Measurements from ENCODE around the gene BCO2.
A peak's percentile ranks its signal among the peaks of the same experiment; 100 is the strongest.
"Not testable (repeated sequence)": the region's sequence is repeated elsewhere in the genome, so short reads cannot be mapped to it uniquely, and the experiment has no call there.

The BCO2 gene

GRCh38 chr11:112172362-112172994 lies 2.8 kb upstream of the BCO2 start:
- no peak for DNase-seq

GRCh38 chr11:112173152-112173551 lies 2.2 kb upstream of the BCO2 start:
- DNase-seq: no peak

DNA sequence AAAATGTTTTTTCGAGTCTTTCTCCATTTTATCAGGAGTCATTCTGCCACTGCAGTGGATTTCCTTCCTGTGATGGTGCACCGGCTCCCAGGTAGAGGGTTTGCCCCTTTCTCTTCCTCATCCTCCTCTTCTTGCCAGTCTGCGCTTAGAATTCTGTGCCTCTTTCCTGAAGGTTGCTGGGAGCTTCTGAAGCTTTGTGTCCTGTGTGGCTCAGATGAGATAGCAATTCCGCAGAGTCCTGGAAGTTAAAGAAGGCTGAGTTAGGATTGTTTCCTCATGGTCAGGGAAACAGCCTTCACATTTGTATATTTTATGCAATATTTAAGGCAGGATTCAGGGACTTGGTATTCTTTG lies 264 bp downstream of the BCO2 start:
- no peak for DNase-seq

DNA sequence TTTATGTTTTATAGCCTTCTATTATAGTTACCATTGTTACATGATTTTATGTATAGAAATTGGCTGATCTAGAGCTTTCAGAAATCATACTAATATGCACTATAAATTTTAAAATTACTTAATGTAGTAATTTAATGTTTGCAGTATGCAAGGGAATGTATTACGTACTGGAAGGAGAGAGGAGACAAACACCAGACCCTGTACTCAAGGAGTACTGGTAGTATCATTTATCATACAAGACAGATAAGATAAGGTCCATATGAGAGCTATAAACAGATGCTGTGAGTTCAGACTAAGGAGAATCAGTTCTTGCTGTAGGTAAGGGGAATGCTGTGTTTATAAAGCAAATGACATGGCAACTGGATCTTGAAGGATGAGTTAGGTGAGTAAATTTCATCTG lies 765 bp downstream of the BCO2 start:
- DNase-seq: no peak

GRCh38 chr11:112177589-112177988 lies 2.3 kb downstream of the BCO2 start:
- no peak for DNase-seq

DNA sequence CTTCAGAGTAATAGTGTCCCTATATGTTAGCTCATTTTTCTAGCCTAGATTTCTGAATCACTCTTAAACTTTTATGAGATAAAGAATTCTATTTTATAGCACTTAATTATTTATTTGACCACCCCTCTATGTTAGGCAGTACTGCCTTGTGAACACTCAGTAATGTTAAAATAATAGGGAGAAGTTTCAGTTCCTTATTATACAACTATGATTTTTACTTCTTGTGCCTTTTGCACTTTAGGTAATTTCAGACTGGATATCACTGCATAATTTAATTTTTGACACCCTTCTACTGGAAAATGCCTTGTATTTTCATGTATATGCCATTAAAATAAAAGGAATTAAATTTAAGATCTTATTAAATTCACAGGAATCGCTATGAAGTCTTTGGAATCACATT lies 3.1 kb downstream of the BCO2 start:
- no peak for DNase-seq

GRCh38 chr11:112178936-112179335 lies 3.6 kb downstream of the BCO2 start:
- no peak for DNase-seq

GRCh38 chr11:112179601-112180000 lies 4.3 kb downstream of the BCO2 start:
- DNase-seq: peak in 1 of 2 donors; percentile 33

DNA sequence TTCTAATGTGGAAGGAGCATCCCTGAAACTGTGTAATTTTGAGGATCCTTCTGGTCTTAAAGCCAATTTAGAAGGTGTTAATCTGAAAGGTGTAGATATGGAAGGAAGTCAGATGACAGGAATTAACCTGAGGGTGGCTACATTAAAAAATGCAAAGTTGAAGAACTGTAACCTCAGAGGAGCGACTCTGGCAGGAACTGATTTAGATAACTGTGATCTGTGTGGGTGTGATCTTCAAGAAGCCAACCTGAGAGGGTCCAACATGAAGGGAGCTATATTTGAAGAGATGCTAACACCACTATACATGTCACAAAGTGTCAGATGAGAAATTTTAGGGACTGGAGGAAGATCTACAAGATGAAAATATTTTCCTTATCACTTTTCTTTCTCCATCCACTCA lies 7.6 kb downstream of the BCO2 start:
- no peak for DNase-seq

GRCh38 chr11:112185883-112186282 lies 10.6 kb downstream of the BCO2 start:
- DNase-seq: no peak

- DNase-seq: no peak
Measured at GRCh38 chr11:112186304-112186703, 11.0 kb downstream of the BCO2 start.

DNA sequence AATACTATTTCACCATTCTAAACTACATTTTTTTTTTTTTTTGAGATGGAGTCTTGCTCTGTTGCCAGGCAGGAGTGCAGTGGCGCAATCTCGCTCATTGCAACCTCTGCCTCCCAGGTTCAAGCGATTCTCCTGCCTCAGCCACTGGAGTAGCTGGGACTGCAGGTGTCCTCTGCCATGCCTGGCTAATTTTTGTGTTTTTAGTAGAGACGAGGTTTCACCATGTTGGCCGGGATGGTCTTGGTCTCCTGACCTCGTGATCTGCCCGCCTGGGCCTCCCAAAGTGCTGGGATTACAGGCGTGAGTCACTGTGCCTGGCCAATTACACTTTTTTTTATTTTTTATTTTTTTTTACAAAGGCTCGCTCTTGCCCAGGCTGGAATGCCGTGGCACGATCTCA lies 19.8 kb downstream of the BCO2 start:
- not testable (repeated sequence) for DNase-seq

DNA sequence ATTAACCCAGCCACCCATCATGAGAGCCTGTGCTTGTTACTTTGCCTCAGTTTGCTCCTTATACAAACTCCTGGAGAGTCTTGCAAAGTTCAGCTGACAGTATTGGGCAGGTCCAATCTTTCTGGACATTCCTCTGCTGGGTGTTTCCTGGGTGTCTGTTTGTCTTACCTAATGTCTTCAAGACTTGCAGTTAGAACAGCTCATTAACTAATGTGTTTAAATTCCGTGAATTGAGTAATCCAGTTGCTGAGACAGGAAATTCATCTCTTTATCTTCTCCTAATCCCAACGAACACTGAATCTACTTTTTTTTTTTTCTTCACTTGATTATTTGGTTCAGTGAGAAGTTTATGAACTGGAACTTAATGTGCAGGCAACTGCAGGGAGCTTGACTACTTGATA lies 20.6 kb downstream of the BCO2 start:
- no peak for DNase-seq

GRCh38 chr11:112196519-112197087 lies 21.3 kb downstream of the BCO2 start:
- no peak for DNase-seq

- DNase-seq: not testable (repeated sequence)
Measured at GRCh38 chr11:112199101-112199500, 23.8 kb downstream of the BCO2 start.

DNA sequence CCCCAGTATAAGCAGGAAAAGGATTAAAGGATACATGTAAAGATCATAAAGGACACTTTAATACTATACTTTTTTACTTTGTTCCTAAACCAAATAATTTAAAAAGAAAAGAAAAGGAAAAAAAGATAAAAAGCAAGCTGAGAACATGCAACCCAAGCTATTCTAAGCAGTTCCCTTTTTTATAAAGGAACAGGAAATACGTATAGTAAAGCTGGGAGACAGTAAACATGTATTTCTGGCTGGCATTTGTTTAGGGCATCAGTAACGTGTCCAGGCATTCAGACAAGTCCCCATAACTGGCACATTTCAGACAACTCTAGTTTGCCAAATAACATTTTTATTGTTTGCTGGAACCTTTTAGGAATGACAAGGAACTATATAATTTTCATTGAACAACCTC lies 24.9 kb downstream of the BCO2 start:
- no peak for DNase-seq

DNA sequence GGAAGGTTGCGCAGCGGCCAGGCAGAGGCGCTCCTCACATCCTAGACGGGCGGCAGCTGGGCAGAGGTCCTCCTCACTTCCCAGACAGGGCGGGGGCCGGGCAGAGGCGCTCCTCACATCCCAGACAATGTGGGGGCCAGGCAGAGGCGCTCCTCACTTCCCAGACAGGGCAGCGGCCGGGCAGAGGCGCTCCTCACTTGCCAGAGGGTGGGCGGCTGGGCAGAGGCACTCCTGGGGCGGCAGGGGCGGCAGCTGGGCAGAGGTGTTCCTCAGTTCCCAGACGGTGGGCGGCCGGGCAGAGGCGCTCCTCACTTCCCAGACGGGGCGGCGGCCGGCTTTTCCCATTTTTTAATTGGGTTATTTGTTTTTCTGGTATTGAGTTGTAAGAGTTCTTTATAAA lies 30.8 kb downstream of the BCO2 start:
- DNase-seq: no peak

- DNase-seq: no peak
Measured at GRCh38 chr11:112210890-112211289, 35.6 kb downstream of the BCO2 start.

DNA sequence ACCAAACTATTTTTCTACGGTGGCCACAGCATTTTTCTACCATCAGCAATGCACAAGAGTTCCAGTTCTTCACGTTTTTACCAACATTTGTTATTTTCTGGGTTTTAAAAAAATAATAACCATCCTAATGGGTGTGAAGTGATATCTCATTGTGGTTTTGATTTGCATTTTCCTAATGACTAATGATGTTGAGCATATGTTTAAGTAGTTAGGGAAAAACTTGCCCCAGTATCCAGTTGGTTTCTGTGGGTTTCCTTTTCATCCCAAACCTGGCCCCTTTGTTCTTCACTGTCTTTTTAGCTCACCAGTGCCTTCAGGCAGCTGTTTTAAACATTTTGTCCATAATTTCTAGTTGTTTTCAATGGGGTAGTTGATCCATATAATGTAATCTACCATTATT lies 36.2 kb downstream of the BCO2 start:
- no peak for DNase-seq

GRCh38 chr11:112212290-112212689 lies 37.0 kb downstream of the BCO2 start:
- DNase-seq: no peak

DNA sequence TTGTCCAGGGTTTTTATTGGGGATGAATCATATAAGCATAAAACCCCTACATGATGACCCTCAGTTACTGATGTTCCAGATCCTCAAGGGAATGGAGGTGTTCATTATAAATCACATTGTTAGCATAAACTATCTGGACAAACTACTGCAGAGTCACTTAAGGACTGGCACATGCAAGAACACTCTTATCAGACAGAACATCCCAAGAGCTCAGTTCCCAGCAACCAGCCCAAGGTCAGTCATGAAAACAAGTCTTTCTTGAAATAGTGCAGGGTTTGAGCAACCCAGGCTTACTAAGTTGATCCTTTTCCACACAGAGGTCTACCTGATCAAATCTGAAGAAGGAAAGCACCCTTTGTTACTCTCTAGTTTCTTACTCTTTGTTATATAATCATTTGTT lies 37.4 kb downstream of the BCO2 start:
- no peak for DNase-seq

- DNase-seq: no peak
Measured at GRCh38 chr11:112213753-112214152, 38.4 kb downstream of the BCO2 start.

DNA sequence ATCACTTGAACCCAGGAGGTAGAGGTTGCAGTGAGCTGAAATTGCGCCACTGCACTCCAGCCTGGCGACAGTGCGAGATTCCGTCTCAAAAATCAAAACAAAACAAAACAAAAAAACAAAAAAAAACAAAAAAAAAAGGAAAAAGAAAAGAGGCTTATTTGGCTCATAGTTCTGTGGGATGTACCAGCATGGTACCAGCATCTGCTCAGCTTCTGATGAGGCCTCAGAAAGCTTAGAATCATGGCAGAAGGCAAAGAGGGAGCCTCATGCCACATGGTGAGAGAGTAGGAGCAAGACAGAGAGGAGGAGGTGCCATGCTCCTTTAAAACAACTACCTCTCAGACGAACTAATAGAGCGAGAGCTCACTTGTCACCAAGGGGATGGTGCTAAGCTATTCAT lies 40.3 kb downstream of the BCO2 start:
- DNase-seq: no peak

DNA sequence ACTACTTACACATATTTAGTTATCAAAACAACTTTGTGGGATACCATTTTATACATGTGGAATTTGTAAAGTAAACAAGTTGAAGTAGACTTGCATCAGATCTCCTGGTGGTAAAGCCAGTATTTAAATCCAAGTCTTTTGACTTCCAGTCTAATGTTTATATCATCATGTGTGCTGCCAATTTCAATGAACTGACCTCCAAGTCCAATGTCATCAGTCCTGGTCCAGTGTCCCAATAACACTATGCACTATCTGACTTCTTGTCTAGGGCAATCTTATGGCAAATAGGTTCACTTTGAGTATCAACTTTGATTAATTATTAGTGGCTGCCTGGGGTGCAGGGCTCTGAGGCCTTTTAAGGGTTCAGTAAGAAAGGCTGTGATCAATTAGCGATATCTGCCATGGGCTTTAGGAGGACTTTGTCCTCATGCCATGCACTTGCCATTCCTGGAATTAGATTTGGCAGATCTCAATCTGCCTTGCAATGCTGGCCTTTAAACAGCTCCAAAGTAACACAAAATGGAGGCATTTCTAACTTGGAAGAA lies 41.3 kb downstream of the BCO2 start:
- DNase-seq: no peak
